Measurements from ENCODE around the gene AUTS2. TPM values are rescaled to one million over a fixed set of nuclear protein-coding genes. Genes with fewer than 3 reads are reported as not detected.

AUTS2 gene
- total and polyA plus RNA-seq, 2 of the 8 experiments (the other 6 are each of a cell fraction or from before 2014, with no cell fraction given) = 25.9 to 101 TPM

DNA sequence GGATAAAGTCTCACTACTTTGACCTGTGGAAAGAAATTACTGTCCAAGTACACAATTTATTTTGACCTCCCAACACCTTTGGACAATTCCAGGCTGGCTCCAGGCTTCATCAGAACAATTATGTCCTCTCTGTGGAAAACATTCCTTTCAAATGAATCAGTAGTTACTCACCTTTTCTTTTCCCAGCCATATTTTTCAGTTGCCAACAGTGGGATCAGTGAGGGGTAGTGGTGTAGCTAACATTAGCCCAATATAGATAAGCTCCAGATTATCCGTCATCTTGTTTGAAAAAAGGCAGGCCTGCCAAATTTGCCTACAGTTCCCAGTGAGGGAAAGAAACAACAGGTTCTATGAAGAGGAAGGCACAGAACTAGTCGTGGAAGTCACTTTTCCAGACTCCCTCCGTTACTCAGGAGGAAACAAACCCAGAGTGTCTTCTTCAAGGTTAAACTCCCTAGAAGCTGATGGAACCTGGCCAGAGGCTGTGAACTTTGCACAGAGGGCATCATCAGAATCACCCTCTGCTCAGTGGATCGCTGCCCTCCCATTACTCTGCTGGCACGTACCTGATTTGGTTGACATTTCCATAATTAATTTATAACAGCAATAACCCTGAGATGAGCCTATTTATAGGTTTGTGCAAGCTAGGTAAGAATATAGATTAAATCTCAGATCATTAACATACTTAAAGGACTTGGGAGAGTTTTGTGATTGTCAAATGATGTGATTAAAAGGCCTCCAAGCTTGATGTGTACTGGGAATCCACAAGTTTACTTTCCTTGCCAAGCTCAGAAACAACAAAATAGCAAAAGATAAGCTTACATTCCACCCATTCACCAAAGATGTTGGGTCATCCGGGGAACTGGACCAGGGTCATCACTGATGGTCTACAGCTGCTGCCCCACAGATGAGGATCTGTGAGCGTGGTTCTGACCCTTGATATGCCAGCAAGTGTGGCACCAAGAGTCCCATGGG lies 879.0 kb downstream of the AUTS2 start:
- Histone ChIP-seq H3K18ac (ENCODE audit: extremely low read depth, low read length) (no peak overlapping the region), H3K36me3 (ENCODE audit: control insufficient read depth in 2 of 4, insufficient read depth in 4 of 4, low read length in 3 of 4) (no peaks in the 10 kb centered on the region), H2AK5ac (ENCODE audit: low read depth, low read length) (no peak overlapping the region), H3K9ac (replicated peaks in 1 of 4; ENCODE audit: extremely low read depth in 1 of 4, low read depth in 3 of 4, low read length in 3 of 4) (no peak overlapping the region), H3K4me1 (replicated peaks in 1 of 4; ENCODE audit: control insufficient read depth in 3 of 4, insufficient read depth in 4 of 4, low read length in 3 of 4) (no peaks in the 10 kb centered on the region), H3K23me2 (ENCODE audit: low read depth, low read length) (no peaks in the 10 kb centered on the region), H2AFZ (ENCODE audit: low read length) (no peak overlapping the region), H3K27me3 (replicated peaks in 1 of 4; ENCODE audit: control insufficient read depth in 3 of 4, extremely low read depth in 1 of 4, insufficient read depth in 3 of 4, low read length in 3 of 4) (no peaks in the 10 kb centered on the region), H3K79me1 (ENCODE audit: low read depth, low read length) (no peaks in the 10 kb centered on the region), H3K79me2 (ENCODE audit: control insufficient read depth in 1 of 2, insufficient read depth in 2 of 2, low read length in 2 of 2) (no peaks in the 10 kb centered on the region), H2BK12ac (ENCODE audit: low read depth, low read length) (no peak overlapping the region), H3K4me3 (ENCODE audit: extremely low read depth in 1 of 4, insufficient read depth in 2 of 4, low read depth in 3 of 4, low read length in 4 of 4) (no peak overlapping the region), H3K4me2 (ENCODE audit: insufficient read depth in 1 of 2, low read depth in 2 of 2, low read length in 2 of 2) (no peak overlapping the region), H2BK120ac (replicated peaks; ENCODE audit: low read depth, low read length) (no peak overlapping the region), H2BK15ac (ENCODE audit: low read length) (no peak overlapping the region), H4K20me1 (replicated peaks in 1 of 2; ENCODE audit: control insufficient read depth in 1 of 2, insufficient read depth in 2 of 2, low read length in 2 of 2) (no peaks in the 10 kb centered on the region), H3K4ac (replicated peaks; ENCODE audit: insufficient read length, low read depth, low read length) (no peak overlapping the region), H2BK5ac (ENCODE audit: low read depth, low read length) (no peak overlapping the region), H4K8ac (ENCODE audit: extremely low read depth, insufficient read depth, low read length) (no peak overlapping the region), H3K56ac (replicated peaks; ENCODE audit: insufficient read length, low read depth, low read length) (no peak overlapping the region), H3K27ac (ENCODE audit: low read depth, low read length) (no peak overlapping the region), H3K14ac (ENCODE audit: insufficient read length) (no peak overlapping the region), H3K23ac (ENCODE audit: insufficient read length) (no peak overlapping the region), H4K5ac (ENCODE audit: insufficient read length, low read depth, low read length) (no peak overlapping the region), H3K9me3 (ENCODE audit: insufficient read depth in 2 of 2, low read depth in 1 of 2, low read length in 1 of 2) (no peaks in the 10 kb centered on the region), H2BK20ac (ENCODE audit: low read length) (no peak overlapping the region), H4K91ac (replicated peaks; ENCODE audit: insufficient read length, low read length) (no peak overlapping the region)
- 86% methylated on average over 7 of the region's 7 CpGs; no CpG with 5 or more reads in 1 of the 2 experiments for WGBS, 2 experiments (ENCODE audit: extremely low coverage in 1 of 2, insufficient coverage in 1 of 2, insufficient read length in 1 of 2, insufficient replicate concordance in 2 of 2, low coverage in 1 of 2, low lambda C conversion rate in 2 of 2, missing lambda C conversion rate in 1 of 2)
- FAIRE-seq (no peak), DNase-seq (ENCODE audit: low read depth in 1 of 2, low spot score in 2 of 2) (no peak)
- CTCF ChIA-PET (ENCODE audit: partially characterized antibody) = interaction anchor here (1.6 kb wide), 1 partner anchor 28 kb away, joined by 5 read pairs; no protein-coding TSS in a partner anchor
- POLR2A ChIA-PET (ENCODE audit: partially characterized antibody) = no interaction called here
- TF ChIP-seq HDAC6 (IDR thresholded peaks at IDR 0.05; ENCODE audit: low read depth, low read length) = no peak
